HG03039 (cell line): ENCODE data around the gene KLRG1.

Source experiments
- ATAC-seq: cut with Tn5 transposase; IDR thresholded peaks from one replicate; pipeline ENCODE4 v1.9.1; 2021; ENCODE audit warnings: mild to moderate bottlenecking, moderate library complexity; ENCODE audit not compliant: unreplicated experiment

KLRG1 gene

GRCh38 chr12:8989413-8989812, at the start of gene KLRG1:
KLRG1 (plus strand) TSS chr12:8989546; CDS start chr12:8989636, 90 bp downstream.
- ATAC-seq = no peak

- ATAC-seq = no peak
Measured at GRCh38 chr12:8941691-8942478, 47.5 kb upstream of the KLRG1 start.

- ATAC-seq = no peak
Measured at GRCh38 chr12:8943565-8944186, 45.7 kb upstream of the KLRG1 start.

GRCh38 chr12:8946733-8947132, 42.6 kb upstream of the KLRG1 start:
- ATAC-seq = no peak

GRCh38 chr12:8947737-8948136, 41.6 kb upstream of the KLRG1 start:
- no peak for ATAC-seq

- no peak for ATAC-seq
Measured at GRCh38 chr12:8948701-8949341, 40.5 kb upstream of the KLRG1 start.

- peak; percentile 79 for ATAC-seq
Measured at GRCh38 chr12:8949342-8950220, 39.8 kb upstream of the KLRG1 start, which contains the start of gene M6PR. M6PR (minus strand) TSS chr12:8949645; CDS start chr12:8946404, 3,241 bp downstream.

GRCh38 chr12:8950221-8950527, 39.2 kb upstream of the KLRG1 start:
- ATAC-seq = no peak

GRCh38 chr12:8950702-8951478, 38.5 kb upstream of the KLRG1 start:
- no peak for ATAC-seq

GRCh38 chr12:8951744-8952143, 37.6 kb upstream of the KLRG1 start:
- ATAC-seq = no peak

- no peak for ATAC-seq
Measured at GRCh38 chr12:8953773-8954402, 35.5 kb upstream of the KLRG1 start.

GRCh38 chr12:8956073-8956472, 33.3 kb upstream of the KLRG1 start:
- no peak for ATAC-seq

GRCh38 chr12:8956772-8957171, 32.6 kb upstream of the KLRG1 start:
- no peak for ATAC-seq

GRCh38 chr12:8957561-8957960, 31.8 kb upstream of the KLRG1 start:
- ATAC-seq = no peak

- ATAC-seq = no peak
Measured at GRCh38 chr12:8958066-8958465, 31.3 kb upstream of the KLRG1 start.

- no peak for ATAC-seq
Measured at GRCh38 chr12:8960176-8960575, 29.2 kb upstream of the KLRG1 start.

- no peak for ATAC-seq
Measured at GRCh38 chr12:8968761-8969160, 20.6 kb upstream of the KLRG1 start.

- no peak for ATAC-seq
Measured at GRCh38 chr12:8969861-8970411, 19.4 kb upstream of the KLRG1 start.

GRCh38 chr12:8970432-8970831, 18.9 kb upstream of the KLRG1 start:
- no peak for ATAC-seq

GRCh38 chr12:8980137-8980536, 9.2 kb upstream of the KLRG1 start:
- ATAC-seq = no peak
